ENCODE measurements around the gene HIVEP3.
A peak's percentile ranks its signal among the peaks of the same experiment; 100 is the strongest.

- TF ChIP-seq, protein P1, sequence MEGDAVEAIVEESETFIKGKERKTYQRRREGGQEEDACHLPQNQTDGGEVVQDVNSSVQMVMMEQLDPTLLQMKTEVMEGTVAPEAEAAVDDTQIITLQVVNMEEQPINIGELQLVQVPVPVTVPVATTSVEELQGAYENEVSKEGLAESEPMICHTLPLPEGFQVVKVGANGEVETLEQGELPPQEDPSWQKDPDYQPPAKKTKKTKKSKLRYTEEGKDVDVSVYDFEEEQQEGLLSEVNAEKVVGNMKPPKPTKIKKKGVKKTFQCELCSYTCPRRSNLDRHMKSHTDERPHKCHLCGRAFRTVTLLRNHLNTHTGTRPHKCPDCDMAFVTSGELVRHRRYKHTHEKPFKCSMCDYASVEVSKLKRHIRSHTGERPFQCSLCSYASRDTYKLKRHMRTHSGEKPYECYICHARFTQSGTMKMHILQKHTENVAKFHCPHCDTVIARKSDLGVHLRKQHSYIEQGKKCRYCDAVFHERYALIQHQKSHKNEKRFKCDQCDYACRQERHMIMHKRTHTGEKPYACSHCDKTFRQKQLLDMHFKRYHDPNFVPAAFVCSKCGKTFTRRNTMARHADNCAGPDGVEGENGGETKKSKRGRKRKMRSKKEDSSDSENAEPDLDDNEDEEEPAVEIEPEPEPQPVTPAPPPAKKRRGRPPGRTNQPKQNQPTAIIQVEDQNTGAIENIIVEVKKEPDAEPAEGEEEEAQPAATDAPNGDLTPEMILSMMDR (IDR thresholded peaks at IDR 0.05) = no peak
- TF ChIP-seq POLR2A (IDR thresholded peaks at IDR 0.05; ENCODE audit: low read depth) (no peak), EP300 (IDR thresholded peaks at IDR 0.05) (no peak), POLR2AphosphoS5 (IDR thresholded peaks at IDR 0.05) (peak in 1 of 2 donors; percentile 31)
Observed at GRCh38 chr1:41662765-41663437, 255.8 kb downstream of the HIVEP3 start.
